ENCODE measurements around the gene NUPR1.
A peak's percentile ranks its signal among the peaks of the same experiment; 100 is the strongest.
"Not testable (repeated sequence)": the region's sequence is repeated elsewhere in the genome, so short reads cannot be mapped to it uniquely, and the experiment has no call there.

The NUPR1 gene

DNA sequence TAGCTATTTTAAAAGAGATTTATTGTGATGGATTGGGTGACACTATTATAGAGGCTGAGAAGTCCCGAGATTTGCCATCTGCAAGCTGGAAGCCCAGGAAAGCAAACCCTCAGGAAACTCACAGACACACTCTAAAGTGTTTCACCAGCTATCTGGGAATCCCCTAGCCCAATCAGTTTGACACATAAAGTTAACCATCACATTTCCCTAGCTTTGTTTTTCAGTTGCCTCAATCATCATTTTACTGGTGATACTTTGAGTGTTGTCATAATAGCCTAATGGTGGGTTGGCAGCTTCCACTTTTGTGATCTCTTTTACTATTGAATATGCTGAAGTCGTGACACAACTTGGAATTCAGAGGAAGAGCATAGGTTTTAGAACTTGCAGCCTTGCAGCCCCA lies 16.8 kb upstream of the NUPR1 start:
- no peak for DNase-seq (ENCODE audit: low read depth in 1 of 2, low spot score in 1 of 2)

DNA sequence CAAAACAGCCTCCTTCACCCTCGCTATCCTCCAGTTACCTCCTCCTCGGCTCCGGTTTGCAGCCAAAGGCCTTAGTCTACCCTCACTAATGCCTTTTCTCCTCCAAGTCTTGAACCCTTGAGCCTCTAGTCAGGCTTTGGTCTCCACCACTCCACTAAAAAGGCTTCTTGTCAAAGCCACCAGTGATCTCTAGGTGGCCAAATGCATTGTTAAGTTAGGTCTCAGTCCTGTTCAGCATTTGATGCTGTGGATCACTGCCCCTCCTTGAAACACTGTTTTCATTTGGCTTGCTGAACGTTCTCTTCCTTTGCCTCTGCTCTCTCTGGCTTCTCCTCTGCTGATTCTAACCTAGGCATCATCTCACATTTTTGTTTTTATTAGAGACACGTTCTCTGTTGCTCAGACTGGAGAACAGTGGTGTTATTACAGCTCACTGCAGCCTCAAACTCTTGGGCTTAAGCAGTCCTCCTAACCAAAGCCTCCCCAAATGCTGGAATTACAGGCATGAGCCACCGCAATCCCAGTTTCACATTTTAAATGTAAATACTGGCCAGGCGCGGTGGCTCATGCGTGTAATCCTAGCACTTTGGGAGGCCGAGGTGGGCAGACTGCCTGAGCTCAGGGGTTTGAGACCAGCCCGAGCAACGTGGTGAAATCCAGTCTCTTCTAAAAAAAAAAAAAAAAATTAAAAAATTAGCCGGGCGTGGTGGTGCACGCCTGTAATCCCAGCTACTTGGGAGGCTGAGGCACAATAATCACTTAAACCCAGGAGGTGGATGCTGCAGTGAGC lies 16.1 kb upstream of the NUPR1 start:
- no peak for DNase-seq (ENCODE audit: low read depth in 1 of 2, low spot score in 1 of 2)

DNA sequence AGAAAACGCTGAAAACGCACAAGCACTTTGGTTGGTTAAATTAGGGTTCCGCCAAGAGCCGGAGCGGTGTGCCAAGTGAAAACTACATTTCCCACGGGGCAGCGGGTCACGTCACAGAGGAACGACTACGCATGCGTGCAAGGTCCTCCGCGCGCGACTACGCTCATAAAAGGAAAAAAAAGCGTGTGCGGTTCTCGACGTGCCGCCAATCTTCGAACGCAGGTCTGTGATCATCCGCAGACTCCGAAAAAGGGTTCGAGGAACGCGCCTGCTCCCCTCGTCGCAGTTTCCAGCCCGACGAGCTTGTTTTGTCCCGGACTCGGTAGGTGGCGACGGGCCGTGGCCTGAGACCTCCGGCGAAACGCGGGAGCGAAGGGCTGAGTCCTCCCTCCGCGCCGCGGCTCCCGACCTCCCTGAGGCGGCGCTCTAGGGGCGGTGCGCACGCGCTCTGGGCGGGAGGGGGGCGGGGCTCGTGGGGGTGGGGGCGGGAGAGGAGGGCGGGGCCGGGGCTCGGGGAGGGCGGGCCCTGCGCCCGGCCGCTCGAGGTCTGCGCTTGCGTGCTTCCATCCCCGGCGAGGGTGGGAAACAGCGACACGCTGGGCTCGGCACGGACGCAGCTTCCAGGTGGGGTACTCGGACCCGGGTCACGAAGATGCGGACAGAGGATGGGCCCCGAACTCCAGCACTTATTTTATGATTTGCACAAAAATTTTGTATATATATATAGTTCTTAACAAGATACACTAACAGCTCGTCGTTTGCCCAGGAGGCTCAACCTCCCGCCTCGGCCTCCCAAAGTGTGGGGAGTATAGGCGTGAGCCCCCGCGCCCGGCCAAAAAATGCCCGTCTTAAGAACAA lies 15.2 kb upstream of the NUPR1 start, which contains the start of gene SGF29:
TSS of gene SGF29 (plus strand) at position 145 of the 858 bp plus-strand sequence. CDS start 27,150 bp downstream, outside the sequence.
- DNase-seq (ENCODE audit: low read depth in 1 of 2, low spot score in 1 of 2), result peak; percentile 85 to 89

DNA sequence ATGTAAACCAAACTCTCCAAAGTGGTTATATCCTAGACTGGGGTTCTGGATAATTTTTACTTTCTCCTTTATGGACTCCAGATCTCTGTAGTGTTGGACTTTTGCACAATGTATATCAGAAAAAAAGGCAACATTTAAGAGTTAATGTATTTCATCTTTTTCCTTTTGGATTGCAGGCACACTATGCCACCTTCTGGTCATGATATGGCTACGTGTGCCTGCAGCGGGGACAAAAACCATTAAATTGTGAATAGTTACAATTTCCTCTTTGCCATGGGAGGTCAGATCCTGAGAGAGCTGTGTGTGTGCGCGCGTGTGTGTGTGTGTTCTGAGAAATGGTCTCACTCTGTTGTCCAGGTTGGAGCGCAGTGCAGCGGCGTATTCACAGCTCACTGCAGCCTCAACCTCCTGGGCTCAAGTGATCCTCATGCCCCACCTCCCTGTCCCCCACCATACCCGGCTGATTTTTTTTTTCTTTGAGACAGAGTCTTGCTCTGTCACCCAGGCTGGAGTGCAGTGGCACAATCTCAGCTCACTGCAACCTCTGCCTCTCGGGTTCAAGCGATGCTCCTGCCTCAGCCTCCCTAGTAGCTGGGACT lies 10.6 kb upstream of the NUPR1 start:
- DNase-seq (ENCODE audit: low read depth in 1 of 2, low spot score in 1 of 2), result no peak

DNA sequence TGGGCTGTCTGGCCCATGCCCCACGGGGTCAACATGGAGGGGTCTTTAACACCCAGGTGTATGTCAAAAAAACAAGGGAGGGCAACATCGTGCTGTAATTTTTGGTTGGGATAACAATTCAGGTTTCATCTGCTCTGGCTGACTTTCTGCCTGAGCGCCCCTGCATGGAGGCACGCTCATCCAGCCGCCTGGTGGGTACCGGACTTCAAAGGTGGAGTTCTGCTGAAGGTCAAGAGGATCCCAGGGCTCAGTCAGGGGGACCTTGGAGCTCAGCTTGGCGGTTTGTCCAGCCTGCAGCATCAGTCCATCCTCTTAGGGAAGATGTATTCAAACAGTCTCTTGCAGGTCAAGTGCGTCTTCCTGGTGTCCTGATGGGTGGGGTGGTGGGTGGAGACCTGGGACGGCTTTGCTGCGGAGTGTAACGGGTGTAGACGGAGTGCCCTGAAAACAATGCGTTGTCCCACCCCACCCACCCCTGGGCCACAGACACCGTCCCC lies 9.6 kb upstream of the NUPR1 start:
- no peak for DNase-seq (ENCODE audit: low read depth in 1 of 2, low spot score in 1 of 2)

DNA sequence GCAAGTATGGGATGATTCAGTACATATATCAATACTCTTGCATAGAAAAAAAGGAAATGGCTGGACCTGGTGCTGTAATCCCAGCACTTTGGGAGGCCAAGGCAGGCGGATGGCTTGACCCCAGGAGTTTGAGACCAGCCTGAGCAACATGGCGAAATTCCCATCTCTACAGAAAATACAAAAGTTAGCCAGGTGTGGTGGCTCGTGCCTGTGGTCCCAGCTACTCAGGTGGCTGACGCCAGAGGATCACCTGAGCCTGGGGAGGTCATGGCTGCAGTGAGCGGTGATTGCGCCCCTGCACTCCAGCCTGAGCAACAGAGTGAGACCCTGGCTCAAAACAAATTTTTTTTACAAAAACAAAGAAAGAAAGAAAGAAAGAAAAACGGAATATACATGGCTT lies 7.9 kb upstream of the NUPR1 start:
- no peak for DNase-seq (ENCODE audit: low read depth in 1 of 2, low spot score in 1 of 2)

DNA sequence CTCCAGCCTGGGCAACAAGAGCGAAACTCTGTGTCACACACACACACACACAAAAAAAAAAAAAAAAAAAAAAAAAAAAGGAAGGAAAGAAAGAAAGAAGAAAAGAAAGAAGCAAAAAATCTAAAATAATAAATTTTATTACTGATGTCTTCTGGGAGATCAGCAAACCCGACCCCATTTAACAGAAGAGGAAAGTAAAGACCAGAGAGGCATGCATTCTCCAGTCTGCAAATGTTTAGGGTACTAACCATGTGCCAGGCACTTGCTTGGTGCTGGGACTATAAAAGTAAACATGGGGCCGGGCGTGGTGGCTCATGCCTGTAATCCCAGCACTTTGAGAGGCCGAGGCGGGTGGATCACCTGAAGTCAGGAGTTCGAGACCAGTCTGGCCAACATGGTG lies 7.2 kb upstream of the NUPR1 start:
- DNase-seq (ENCODE audit: low read depth in 1 of 2, low spot score in 1 of 2), result not testable (repeated sequence)

DNA sequence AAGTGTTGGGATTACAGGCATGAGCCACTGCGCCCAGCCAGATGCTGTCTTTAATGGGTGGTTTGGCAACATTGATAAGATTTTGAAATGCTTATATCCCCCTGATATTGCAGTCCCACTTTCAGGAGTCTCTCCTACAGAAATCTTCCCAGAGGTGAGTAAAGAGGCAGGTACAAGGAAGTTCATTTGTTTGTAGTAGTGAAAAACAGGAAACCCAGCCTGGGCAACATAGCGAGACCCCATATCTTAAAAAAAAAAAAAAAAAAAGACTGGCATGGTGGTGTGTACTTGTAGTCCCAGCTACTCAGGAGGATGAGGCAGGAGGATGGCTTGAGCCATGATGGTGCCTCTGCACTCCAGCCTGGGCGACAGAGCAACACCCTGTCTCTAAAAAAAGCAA lies 6.2 kb upstream of the NUPR1 start:
- no peak for DNase-seq (ENCODE audit: low read depth in 1 of 2, low spot score in 1 of 2)

DNA sequence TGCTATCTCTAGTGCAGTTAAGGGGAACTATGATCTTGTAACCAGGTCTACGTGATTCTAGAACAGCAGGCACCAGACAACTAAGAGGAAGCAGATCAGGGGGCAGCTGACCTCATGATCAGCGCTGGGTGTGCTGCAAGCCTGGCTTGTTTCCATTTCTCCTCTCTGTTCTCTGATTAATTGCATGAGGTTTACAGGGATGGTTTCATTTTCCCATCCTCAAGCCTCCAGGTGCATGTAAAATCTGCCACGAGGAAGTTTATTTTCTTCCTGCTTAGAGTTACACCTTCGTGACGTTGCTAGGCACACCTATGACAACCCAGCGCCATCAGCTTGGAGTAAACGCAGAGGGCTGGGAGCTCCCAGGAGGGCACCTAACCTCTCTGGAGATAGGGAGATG lies 4.3 kb upstream of the NUPR1 start:
- no peak for DNase-seq (ENCODE audit: low read depth in 1 of 2, low spot score in 1 of 2)

DNA sequence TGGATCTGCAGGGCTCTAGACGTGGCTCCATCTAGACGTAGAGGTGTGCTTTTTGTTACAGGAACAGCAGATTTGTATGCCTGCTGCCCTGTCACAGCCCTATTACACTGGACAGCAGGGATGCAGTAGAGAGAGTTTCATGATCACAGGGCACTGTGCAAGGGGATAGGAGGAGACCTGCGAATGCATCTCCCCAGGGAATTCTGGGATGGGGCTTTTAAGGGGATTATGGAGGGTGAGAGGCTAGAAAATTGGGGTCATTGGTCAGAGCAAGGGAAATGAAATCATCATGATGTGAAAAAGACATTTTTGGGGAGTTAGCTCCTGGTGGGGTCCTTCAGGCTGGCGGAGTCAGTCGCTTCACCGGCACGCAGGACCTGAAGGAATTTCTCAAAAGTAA lies 3.9 kb upstream of the NUPR1 start:
- DNase-seq (ENCODE audit: low read depth in 1 of 2, low spot score in 1 of 2), result no peak

DNA sequence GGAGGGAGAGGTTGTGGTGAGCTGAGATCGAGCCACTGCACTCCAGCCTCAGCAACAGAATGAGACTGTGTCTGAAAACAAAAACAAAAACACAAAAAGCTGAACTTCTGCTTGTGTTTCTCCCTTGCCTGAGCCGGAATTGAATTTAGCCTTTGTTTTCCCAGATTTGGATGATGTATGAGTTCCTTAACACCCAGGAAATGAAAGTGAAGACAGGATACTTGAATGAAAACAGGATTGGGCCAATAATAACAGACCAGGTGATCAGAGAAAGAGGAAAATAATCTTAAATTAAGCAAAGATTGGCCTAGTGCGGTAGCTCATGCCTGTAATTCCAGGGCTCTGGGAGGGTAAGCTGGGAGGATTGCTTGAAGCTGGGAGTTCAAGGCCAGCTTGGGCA lies 1.6 kb upstream of the NUPR1 start:
- DNase-seq (ENCODE audit: low read depth in 1 of 2, low spot score in 1 of 2), result no peak

DNA sequence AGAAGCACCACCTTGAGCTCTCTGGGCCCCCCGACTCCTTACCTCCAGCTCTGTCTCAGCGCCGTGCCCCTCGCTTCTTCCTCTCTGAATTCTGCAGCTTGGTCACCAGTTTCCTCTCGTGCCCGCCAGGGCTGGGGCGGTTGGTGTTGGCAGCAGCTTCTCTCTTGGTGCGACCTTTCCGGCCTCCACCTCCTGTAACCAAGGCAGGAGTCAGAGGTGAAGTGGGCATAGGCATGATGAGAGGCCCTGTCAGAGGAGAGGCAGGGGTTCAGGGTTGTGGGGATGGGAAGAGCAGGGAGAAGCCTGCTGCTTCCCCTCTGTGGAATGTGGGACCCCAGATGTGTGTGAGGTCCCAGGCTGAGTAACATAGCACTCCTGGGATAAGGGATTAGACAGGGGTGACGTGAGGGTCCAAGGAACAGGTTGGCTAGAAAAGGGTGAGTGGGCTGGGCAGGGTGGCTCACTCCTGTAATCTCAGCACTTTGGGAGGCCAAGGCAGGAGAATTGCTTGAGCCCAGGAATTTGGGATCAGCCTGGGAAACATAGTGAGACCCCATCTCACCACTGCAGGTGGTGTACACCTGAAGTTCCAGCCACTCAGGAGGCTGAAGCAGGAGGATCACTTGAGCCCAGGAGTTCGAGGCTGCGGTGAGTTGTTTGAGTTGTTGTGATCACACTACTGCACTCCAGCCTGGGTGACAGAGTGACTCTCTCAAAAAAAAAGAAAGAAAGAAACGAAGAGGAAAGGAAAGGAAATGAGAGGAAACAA lies 626 bp downstream of the NUPR1 start:
- DNase-seq (ENCODE audit: low read depth in 1 of 2, low spot score in 1 of 2), result no peak

DNA sequence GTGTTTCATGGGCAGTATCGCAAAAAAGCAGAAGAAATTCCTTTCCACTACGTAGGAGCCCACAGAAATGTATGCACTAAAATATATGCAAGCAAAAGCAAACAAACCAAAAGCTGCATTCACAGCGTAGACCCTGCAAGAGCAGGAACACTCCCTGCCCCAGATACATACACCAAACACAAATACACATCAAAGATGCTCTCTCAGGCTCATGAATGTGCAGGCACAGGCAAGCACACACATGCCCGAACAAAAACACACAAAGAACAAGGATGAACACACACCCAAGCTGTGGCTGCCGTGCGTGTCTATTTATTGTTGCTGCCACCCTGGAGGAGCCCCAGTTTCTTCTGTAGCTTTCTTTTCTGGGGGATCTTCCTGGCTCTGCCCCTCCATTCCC lies 1.7 kb downstream of the NUPR1 start:
- no peak for DNase-seq (ENCODE audit: low read depth in 1 of 2, low spot score in 1 of 2)

DNA sequence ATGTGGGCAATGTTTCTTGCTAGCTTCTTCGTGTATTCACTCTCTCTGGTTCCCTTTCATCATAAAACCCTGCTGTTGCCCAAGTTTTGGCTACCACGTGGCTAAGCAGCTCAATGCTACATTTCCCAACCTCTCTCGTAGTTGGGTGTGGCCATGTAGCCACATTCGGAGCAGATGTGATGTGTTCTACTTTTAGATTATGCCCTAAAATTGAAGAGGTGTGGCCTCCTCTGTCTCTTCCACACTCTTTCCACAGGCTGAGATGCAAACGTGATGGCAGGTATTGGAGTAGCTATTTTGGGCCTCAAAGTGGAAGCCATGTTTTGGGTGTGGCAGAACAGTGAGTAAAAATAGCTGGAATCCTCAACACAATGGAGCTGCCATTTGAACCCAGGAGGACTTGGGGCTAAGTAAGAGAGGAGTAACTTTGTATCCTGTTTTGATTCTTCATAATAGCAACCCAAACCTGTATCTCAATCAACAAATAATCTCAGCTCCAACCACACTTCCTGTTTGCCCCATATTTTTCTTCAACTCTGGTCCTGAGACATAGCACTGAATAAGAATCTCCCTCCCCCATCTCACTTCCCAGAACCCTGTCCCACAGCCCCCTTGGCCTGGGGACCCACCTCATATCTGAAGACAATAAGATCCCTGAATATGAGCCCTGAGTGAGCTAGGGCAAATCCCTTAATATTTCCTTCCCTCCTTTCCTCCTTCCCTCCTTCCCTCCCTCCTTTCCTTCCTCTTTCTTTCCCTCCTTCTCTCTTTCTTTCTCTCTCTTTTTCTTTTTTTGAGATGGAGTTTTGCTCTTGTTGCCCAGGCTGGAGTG lies 4.0 kb downstream of the NUPR1 start:
- DNase-seq (ENCODE audit: low read depth in 1 of 2, low spot score in 1 of 2), result no peak

DNA sequence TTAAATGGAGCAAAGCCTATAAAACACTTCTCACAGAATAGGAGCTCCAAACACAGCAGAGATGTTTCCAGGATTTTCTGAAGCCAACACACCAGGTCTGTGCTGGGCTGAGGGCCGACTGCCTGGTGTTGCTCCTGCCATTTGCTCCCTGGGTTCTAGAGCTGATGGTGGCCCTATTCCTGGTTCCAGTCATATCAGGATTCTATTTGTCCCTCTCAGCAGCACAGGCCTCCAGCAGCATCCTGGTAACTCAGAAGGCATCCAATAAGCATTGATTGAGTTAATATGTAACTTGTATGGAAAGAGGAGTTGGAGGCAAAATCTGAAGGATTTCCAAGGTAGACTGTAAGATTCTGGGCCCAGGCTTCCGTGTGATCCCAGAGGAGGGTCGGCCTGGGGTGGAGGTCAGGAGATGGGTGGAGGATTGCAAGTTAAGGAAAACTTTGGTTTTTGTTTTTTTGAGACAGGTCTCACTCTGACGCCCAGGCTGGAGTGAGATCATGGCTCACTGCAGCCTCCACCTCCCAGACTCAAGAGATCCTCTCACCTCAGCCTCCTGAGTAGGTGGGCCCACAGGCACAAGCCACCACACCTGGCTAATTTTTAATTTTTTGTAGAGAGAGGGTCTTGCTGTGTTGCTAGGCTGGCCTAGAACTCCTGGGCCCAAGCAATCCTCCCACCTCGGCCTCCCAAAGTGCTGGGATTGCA lies 5.7 kb downstream of the NUPR1 start:
- no peak for DNase-seq (ENCODE audit: low read depth in 1 of 2, low spot score in 1 of 2)

DNA sequence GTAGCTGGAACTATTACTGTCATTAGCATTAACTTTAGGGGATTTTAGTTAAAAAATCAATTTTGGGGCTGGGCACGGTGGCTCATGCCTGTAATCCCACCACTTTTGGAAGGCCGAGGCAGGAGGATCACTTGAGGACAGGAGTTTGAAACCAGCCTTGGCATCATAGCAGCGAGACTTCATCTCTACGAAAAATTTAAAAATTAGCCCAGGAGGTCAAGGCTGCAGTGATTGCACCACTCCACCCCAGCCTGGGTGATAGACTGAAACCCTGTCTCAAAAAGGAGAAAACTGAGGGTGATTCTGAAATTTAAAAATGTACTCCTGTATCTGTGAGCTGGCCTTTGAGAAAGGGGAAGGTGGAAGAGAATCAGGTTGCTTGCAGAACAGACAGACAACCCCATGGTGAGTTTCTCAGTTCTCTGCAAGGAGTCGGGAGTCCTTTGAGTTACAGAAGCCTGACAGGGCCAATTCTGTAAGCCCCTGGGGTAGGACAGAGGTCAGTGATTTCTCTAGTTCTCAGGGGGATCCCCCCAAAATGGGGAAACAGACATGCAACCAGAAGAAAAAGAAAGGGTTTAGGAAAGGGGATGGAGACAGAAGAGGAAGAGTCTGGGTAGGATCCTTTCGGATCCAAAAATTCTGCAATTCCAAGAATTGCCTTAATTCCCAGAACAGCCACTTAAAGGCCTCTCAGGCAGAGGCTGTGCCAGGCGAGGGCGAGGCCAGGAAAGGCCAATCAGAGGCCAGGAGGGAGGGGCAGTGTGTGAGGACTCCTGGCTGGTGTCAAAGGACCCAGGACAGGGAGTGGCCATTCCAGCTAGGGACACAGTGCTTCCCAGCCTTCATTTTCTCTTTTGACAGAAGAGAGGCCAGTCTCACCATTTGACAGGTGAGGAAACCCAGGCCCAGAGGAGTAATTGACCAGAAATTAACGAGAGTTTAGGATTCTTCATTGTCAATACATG lies 6.7 kb downstream of the NUPR1 start:
- no peak for DNase-seq (ENCODE audit: low read depth in 1 of 2, low spot score in 1 of 2)

DNA sequence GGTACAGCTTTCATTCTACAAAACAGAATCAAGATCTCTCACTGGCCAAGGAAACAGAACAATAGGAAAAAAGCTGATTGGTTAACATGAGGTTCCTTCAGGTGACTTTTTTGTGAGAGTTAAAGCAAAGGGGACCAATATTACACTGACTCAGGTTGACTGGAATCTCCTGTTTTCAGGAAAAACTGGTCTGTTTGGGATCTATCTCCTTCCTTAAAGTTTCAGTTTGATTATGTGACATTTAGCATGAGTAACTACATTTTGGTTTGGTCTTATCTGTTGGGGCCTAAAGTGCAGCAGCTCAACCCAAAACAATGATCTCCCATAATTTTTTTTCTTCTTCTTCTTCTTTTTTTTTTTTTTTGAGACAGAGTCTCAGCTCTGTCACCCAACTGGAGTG lies 9.7 kb downstream of the NUPR1 start:
- no peak for DNase-seq (ENCODE audit: low read depth in 1 of 2, low spot score in 1 of 2)

DNA sequence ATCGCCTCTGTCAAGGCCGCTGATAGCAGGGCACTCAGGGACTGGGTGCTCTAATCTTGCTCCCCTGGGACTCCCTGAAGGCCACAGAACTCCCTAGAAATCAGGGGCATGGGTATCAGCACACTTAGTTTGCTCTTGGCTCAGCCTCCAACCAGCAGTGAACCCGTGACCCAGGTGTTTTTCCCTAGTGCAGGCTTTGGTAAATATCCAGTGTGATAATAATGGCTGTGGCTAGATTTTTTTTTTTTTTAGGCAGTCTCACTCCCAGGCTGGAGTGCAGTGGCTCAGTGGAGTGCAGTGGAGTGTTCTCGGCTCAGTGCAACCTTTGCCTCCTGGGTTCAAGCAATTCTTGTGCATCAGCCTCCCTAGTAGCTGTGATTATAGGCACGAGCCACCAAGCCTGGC lies 10.3 kb downstream of the NUPR1 start:
- DNase-seq (ENCODE audit: low read depth in 1 of 2, low spot score in 1 of 2), result no peak

Measured in activated T-helper 1 cell treated with anti-CD3 and anti-CD28 coated beads, Interleukin-2, amount 50 U/mL, for 16 hours (primary cell).